Endothelial cell of umbilical vein (primary cell): Measurements from ENCODE around the gene SULT2B1.

Source experiments
- CTCF ChIP-seq, 2 donors: IDR thresholded peaks; 1 replicate in 1 of 2; 2 replicates in 1 of 2; pipeline ENCODE4 v1.5.1; 2011; ENCODE audit warnings: low read length in 2 of 2, mild to moderate bottlenecking in 2 of 2, moderate library complexity in 2 of 2, control low read depth in 1 of 2, inconsistent platforms in 1 of 2, low read depth in 1 of 2; ENCODE audit not compliant: insufficient read depth in 1 of 2; ENCODE audit errors: extremely low read depth in 1 of 2
- EZH2 ChIP-seq: IDR thresholded peaks from 2 replicates; pipeline ENCODE4 v1.6.1; 2012; ENCODE audit warnings: borderline replicate concordance, low read depth, mild to moderate bottlenecking, moderate library complexity, low read length, inconsistent platforms; ENCODE audit not compliant: severe bottlenecking
- GATA2 ChIP-seq: IDR thresholded peaks from 2 replicates; pipeline ENCODE4 v1.7.0; 2011; ENCODE audit warnings: low read depth, mild to moderate bottlenecking, moderate library complexity, mixed read lengths, low read length; ENCODE audit not compliant: insufficient read length, insufficient read depth
- JUN ChIP-seq: IDR thresholded peaks from 2 replicates; pipeline ENCODE4 v1.6.1; 2011; ENCODE audit warnings: borderline replicate concordance, low read depth; ENCODE audit not compliant: insufficient read length, insufficient read depth
- MAX ChIP-seq: IDR thresholded peaks from 2 replicates; pipeline ENCODE4 v1.6.1; 2011; ENCODE audit not compliant: insufficient read depth, insufficient read length
- MYC ChIP-seq: IDR thresholded peaks from one replicate; pipeline ENCODE4 v1.6.1; 2011; ENCODE audit warnings: mild to moderate bottlenecking, low read depth, low read length
- POLR2A ChIP-seq: IDR thresholded peaks from 2 replicates; pipeline ENCODE4 v1.6.1; 2012; ENCODE audit warnings: low read depth, mild to moderate bottlenecking, control low read depth, low read length
- POLR2AphosphoS5 ChIP-seq: IDR thresholded peaks from 2 replicates; pipeline ENCODE4 v1.6.1; 2012; ENCODE audit warnings: low read depth, mild to moderate bottlenecking, control low read depth, low read length, moderate library complexity; ENCODE audit not compliant: insufficient read depth

DNA sequence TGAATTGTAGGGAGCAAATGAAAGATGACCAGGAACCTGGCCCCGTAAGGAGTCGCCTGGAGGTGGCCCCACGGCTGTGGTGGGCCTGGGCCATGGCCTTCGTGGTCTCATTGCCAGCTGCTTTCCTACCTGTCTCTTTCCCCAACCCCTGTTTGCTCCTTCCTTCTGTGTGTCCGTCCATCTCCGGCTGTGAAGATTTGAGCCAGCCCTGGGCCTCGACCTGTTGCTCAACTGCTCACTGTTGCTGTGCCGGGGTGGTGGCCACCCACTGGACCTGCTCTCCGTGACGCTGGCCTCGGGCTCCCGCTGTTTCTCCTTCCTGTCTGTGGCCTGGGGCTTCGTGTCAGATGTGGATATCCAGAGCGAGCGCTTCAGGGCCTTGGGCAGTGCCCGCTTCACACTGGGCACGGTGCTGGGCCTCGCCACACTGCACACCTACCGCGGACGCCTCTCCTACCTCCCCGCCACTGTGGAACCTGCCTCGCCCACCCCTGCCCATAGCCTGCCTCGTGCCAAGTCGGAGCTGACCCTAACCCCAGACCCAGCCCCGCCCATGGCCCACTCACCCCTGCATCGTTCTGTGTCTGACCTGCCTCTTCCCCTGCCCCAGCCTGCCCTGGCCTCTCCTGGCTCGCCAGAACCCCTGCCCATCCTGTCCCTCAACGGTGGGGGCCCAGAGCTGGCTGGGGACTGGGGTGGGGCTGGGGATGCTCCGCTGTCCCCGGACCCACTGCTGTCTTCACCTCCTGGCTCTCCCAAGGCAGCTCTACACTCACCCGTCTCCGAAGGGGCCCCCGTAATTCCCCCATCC is 76.7 kb downstream of the SULT2B1 start:
- TF ChIP-seq POLR2AphosphoS5 = no peak
- no peak for TF ChIP-seq CTCF (IDR thresholded peaks at IDR 0.05; ENCODE audit: extremely low read depth in 1 of 2, insufficient read depth in 1 of 2, low read depth in 1 of 2, low read length in 2 of 2)
- TF ChIP-seq JUN = no peak
- TF ChIP-seq EZH2 = no peak
- TF ChIP-seq POLR2A = no peak
- no peak for TF ChIP-seq GATA2
- no peak for TF ChIP-seq MAX
- TF ChIP-seq MYC = no peak
